GM12878 (cell line): ENCODE results near the gene ZNFX1. TPM values are rescaled to one million over a fixed set of nuclear protein-coding genes. Genes with fewer than 3 reads are reported as not detected.

Experiments
- ATAC-seq: fragments of 200-7000 bp; cut with Tn5 transposase; 3 replicates; pipeline ENCODE4 v1.9.1; 2020; ENCODE audit warnings: mild to moderate bottlenecking, moderate library complexity
- BruUV-seq: library from RNA; stranded (reverse); fragments of 400-500 nt; replicated peaks from 2 replicates; lab custom pipeline; 2021; lab: Mats Ljungman, UMichigan
- CTCF ChIA-PET: fragments of 300-600 bp; sonication (Branson Sonifier 250); formaldehyde crosslinking; extraction: SDS; loops from one replicate; lab custom pipeline; 2021; ENCODE audit warnings: inconsistent platforms; lab: Yijun Ruan, JAX
- POLR2A ChIA-PET: fragments of 350-600 bp; formaldehyde crosslinking; extraction: SDS; loops from one replicate; lab custom pipeline; 2021; ENCODE audit warnings: inconsistent platforms; lab: Charles Lee
- RAD21 ChIA-PET: fragments of 300-600 bp; sonication (Branson Sonifier 250); formaldehyde crosslinking; loops from one replicate; lab custom pipeline; 2023; ENCODE audit warnings: antibody characterized with exemption; ENCODE audit not compliant: unreplicated experiment; lab: Charles Lee
- SMC1A ChIA-PET: fragments of 300-600 bp; sonication (Branson Sonifier 250); formaldehyde crosslinking; loops from one replicate; lab custom pipeline; 2023; ENCODE audit not compliant: unreplicated experiment, uncharacterized antibody; lab: Charles Lee
- DNase-seq: peaks from one replicate; pipeline ENCODE4 v3.0.0-alpha.2; 2011; ENCODE audit warnings: low read depth, low spot score
- FAIRE-seq: peaks from 3 replicates; lab custom pipeline; 2011; peaks lifted over from hg19 to GRCh38; lab: Jason Lieb, UNC
- H2AFZ ChIP-seq: 2 replicates; pipeline ENCODE4 v1.6.0; 2011; ENCODE audit warnings: low read depth, low read length, control low read depth; ENCODE audit not compliant: control insufficient read depth
- H3K27ac ChIP-seq: 2 replicates; pipeline ENCODE4 v1.5.1; 2011; ENCODE audit warnings: control low read depth; ENCODE audit not compliant: control insufficient read depth, insufficient read depth
- H3K27me3 ChIP-seq, 2 experiments: replicated peaks in 1 of 2; 2 replicates each; pipeline versions ENCODE4 v1.6.0 to v1.6.1; 2011; ENCODE audit warnings: low read length in 1 of 2; ENCODE audit not compliant: control insufficient read depth in 2 of 2, insufficient read depth in 2 of 2
- H3K36me3 ChIP-seq, 2 experiments: 2 replicates each; pipeline ENCODE4 v1.5.1; 2011; ENCODE audit warnings: low read length in 1 of 2; ENCODE audit not compliant: control insufficient read depth in 2 of 2, insufficient read depth in 2 of 2
- H3K4me1 ChIP-seq: 2 replicates; pipeline ENCODE4 v1.6.1; 2011; ENCODE audit warnings: mild to moderate bottlenecking, low read length, moderate library complexity, mixed read lengths; ENCODE audit not compliant: control insufficient read depth, insufficient read depth
- H3K4me2 ChIP-seq: 2 replicates; pipeline ENCODE4 v1.6.0; 2011; ENCODE audit warnings: control low read depth; ENCODE audit not compliant: control insufficient read depth, insufficient read depth
- H3K4me3 ChIP-seq: fragments of 200-600 bp; sonication (generic); 2 replicates; pipeline ENCODE4 v1.5.1; 2016
- H3K79me2 ChIP-seq: 2 replicates; pipeline ENCODE4 v1.6.0; 2011; ENCODE audit warnings: low read length; ENCODE audit not compliant: control insufficient read depth, insufficient read depth
- H3K9ac ChIP-seq: 2 replicates; pipeline ENCODE4 v1.8.0; 2011; ENCODE audit warnings: low read length, control low read depth, mixed read lengths; ENCODE audit not compliant: control insufficient read depth, insufficient read depth
- H3K9me3 ChIP-seq: replicated peaks from 3 replicates; pipeline ENCODE4 v1.5.1; 2011; ENCODE audit warnings: mild to moderate bottlenecking, low read length; ENCODE audit not compliant: control insufficient read depth, insufficient read depth
- H4K20me1 ChIP-seq: 2 replicates; pipeline ENCODE4 v1.6.0; 2011; ENCODE audit not compliant: control insufficient read depth, insufficient read depth
- BHLHE40 ChIP-seq, 2 experiments: fragments of 450-650 bp in 1 of 2; IDR thresholded peaks; 2 replicates each; pipeline ENCODE4 v1.6.1; 2011 to 2017; ENCODE audit warnings: low read depth in 2 of 2, borderline replicate concordance in 1 of 2, improper control_type of control experiment in 1 of 2, low read length in 1 of 2, mild to moderate bottlenecking in 1 of 2
- CEBPB ChIP-seq, 2 experiments: fragments of 150-350 bp in 1 of 2; IDR thresholded peaks; 2 replicates each; pipeline ENCODE4 v1.6.1; 2012 to 2014; ENCODE audit warnings: low read depth in 2 of 2, low read length in 2 of 2, borderline replicate concordance in 1 of 2, inconsistent platforms in 1 of 2
- CHD4 ChIP-seq: fragments of 200-600 bp; sonication (generic); IDR thresholded peaks from 2 replicates; pipeline ENCODE4 v1.6.1; 2016; ENCODE audit warnings: mild to moderate bottlenecking
- IKZF1 ChIP-seq: fragments of 450-650 bp; conservative IDR thresholded peaks from 2 replicates; pipeline ENCODE4 v1.6.1; 2017; ENCODE audit warnings: antibody characterized with exemption, mild to moderate bottlenecking
- NFYB ChIP-seq: IDR thresholded peaks from 2 replicates; pipeline ENCODE4 v1.6.1; 2011; ENCODE audit warnings: low read depth, mild to moderate bottlenecking, low read length, improper control_type of control experiment, moderate library complexity; ENCODE audit not compliant: insufficient read depth
- RAD51 ChIP-seq: fragments of 450-650 bp; IDR thresholded peaks from 2 replicates; pipeline ENCODE4 v1.6.1; 2016; ENCODE audit warnings: moderate library complexity, mild to moderate bottlenecking, inconsistent platforms
- RELA ChIP-seq: fragments of 450-650 bp; IDR thresholded peaks from 2 replicates; pipeline ENCODE4 v1.8.0; 2014; ENCODE audit warnings: borderline replicate concordance; ENCODE audit not compliant: partially characterized antibody
- TCF12 ChIP-seq: IDR thresholded peaks from 2 replicates; pipeline ENCODE4 v1.6.1; 2011; ENCODE audit warnings: low read depth, mild to moderate bottlenecking, low read length
- WGBS: methylation state at CpG from one replicate; pipeline ENCODE4 v1.1.6; 2016; ENCODE audit warnings: low lambda C conversion rate; ENCODE audit not compliant: insufficient replicate concordance, insufficient coverage; ENCODE audit errors: missing lambda C conversion rate; 5-methylcytosine and 5-hydroxymethylcytosine counted together
- in situ Hi-C: fragments of 300-500 bp; cut with MboI; formaldehyde crosslinking; loops from 9 replicates; pipeline ENCODE4 v1.14.3; 2018; ENCODE audit warnings: mixed read lengths
- intact Hi-C: fragments of 100-400 bp; cut with micrococcal nuclease; formaldehyde crosslinking; loops from one replicate; pipeline ENCODE4 v1.14.2; 2022; ENCODE audit not compliant: unreplicated experiment
- polyA plus RNA-seq, 11 experiments: library from polyadenylated mRNA; depleted of rRNA in 4 of 11; unstranded in 6 of 11; stranded (reverse) in 5 of 11; fragments of >200 nt; fragmentation: Nextera tagmentation in 4 of 11; fragmentation: Illumina TruSeq in 1 of 11; extraction: Ambion mirVana in 4 of 11; extraction: Trizol in 1 of 11; gene quantifications; 1 replicate in 1 of 11; 2 replicates in 10 of 11; pipeline versions ENCODE4 v1.2.1 to v1.2.3, GENCODE V29; 2011 to 2016; ENCODE audit warnings: inconsistent platforms in 2 of 11, missing spikeins in 2 of 11, low read depth in 1 of 11
- total RNA-seq, 4 experiments: library from RNA; depleted of rRNA in 3 of 4; stranded (reverse); fragments of >200 nt in 3 of 4; fragmentation: Illumina TruSeq in 1 of 4; extraction: Trizol in 1 of 4; gene quantifications; 2 replicates each; pipeline versions ENCODE4 v1.2.1 to v1.2.3, GENCODE V29; 2013 to 2021

ZNFX1 gene
- total and polyA plus RNA-seq, 10 of the 15 experiments (the other 5 are each of a cell fraction or from before 2014, with no cell fraction given): 7.4 to 31.5 (median 25.6) TPM

DNA sequence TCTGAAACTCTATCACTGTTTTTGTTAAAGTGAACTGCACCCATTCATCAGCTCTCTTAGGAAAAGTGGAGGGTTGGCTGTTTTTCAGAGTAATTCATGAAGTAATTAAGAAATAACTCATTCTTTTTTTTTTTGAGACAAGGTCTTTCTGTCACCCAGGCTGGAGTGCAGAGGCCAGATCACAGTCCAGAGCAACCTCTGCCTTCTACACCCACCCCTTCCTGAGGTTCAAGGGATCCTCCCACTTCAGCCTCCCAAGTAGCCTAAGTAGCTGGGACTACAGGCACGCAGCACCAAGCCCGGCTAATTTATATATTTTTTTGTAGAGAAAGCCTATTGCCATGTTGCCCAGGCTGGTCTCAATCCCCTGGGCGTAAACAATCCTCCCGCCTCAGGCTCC is 2.6 kb downstream of the ZNFX1 start (continued):
- TF ChIP-seq BHLHE40 (IDR thresholded peaks at IDR 0.05; ENCODE audit: borderline replicate concordance in 1 of 2, low read depth in 2 of 2, low read length in 1 of 2) (no peak), CEBPB (IDR thresholded peaks at IDR 0.05; ENCODE audit: borderline replicate concordance in 1 of 2, low read depth in 2 of 2, low read length in 2 of 2) (no peak)

DNA sequence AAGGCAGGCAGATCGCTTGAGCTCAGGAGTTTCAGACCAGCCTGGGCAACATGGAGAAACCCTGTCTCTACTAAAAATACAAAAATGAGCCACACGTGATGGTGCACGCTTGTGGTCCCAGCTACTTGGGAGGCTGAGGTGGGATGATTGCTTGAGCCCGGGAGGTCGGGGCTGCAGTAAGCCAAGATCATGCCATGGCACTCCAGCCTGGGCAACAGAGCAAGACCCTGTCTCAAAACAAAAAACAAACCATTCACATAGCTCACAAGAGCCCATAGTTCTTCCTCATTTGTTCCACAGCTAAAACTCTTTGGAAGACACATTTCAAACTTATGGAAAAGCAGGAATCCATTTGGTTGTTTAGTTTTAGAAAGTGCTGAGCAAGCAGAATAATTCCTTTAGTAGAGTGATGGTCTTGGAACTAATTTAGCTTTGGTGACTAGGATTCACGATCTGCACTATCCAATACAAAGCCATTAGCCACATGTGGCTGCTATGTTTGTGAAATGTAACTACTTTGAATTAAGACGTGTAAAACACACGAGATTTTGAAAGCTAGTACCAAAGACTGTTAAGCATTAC is 4.1 kb downstream of the ZNFX1 start:
- FAIRE-seq: no peak
- H3K4me1 ChIP-seq: peaks cover 21% of the 10 kb centered on the region
- CTCF ChIA-PET: interaction anchor here (1.2 to 1.4 kb wide), 3 partner anchors 9 to 57 kb away, joined by 3 to 6 read pairs (median 6); no protein-coding TSS in a partner anchor
- SMC1A ChIA-PET: interaction anchor here (1.2 kb wide), 1 partner anchor 10 kb away, joined by 4 read pairs; no protein-coding TSS in a partner anchor
- RAD21 ChIA-PET: interaction anchor here (0.6 kb wide), 1 partner anchor 141 kb away, joined by 3 read pairs; no protein-coding TSS in a partner anchor
- no peak overlapping the region for H3K9ac ChIP-seq
- no peak for TF ChIP-seq RAD51
- TF ChIP-seq CHD4: no peak
- no peak for TF ChIP-seq CEBPB (IDR thresholded peaks at IDR 0.05; ENCODE audit: borderline replicate concordance in 1 of 2, low read depth in 2 of 2, low read length in 2 of 2)
- no peak for TF ChIP-seq TCF12
- TF ChIP-seq RELA: no peak
- no peak for TF ChIP-seq NFYB
- no peak for TF ChIP-seq IKZF1
- ATAC-seq: no peak
- peaks cover 4% of the 10 kb centered on the region; the same call in 2 of the 3 replicates for H3K9me3 ChIP-seq
- peaks cover 9 to 35% of the 10 kb centered on the region in 2 experiments for H3K36me3 ChIP-seq
- in situ Hi-C loops (no loop called here), intact Hi-C loops (loop anchor here (10.0 kb wide), 1 partner anchor 541 kb away; the partner anchor contains the start of gene SLC9A8)
- BruUV-seq: no TSS peak
- no peaks in the 10 kb centered on the region for H3K27me3 ChIP-seq
- peaks cover 11% of the 10 kb centered on the region; the same call in 1 of the 2 replicates for H4K20me1 ChIP-seq
- no peak overlapping the region for H3K27ac ChIP-seq
- H3K79me2 ChIP-seq: peaks cover 78% of the 10 kb centered on the region
- DNase-seq: no peak
- H2AFZ ChIP-seq: no peak overlapping the region
- peak overlapping the region; percentile 47 for H3K4me2 ChIP-seq
- WGBS: 90% methylated on average over 8 of the region's 8 CpGs
- POLR2A ChIA-PET: interaction anchor here (0.5 to 4.4 kb wide), 4 partner anchors 9 to 638 kb away, joined by 3 to 25 read pairs (median 3); no protein-coding TSS in a partner anchor
- H3K4me3 ChIP-seq: 0 out of 2 replicates have a peak overlapping the region, but pooled peaks have one; percentile 15
